WTC11 (cell line): ENCODE measurements around the gene SPDYE16.
"Not testable (repeated sequence)": the region's sequence is repeated elsewhere in the genome, so short reads cannot be mapped to it uniquely, and the experiment has no call there.

Experiments
- CTCF ChIP-seq: fragments of 200-600 bp; IDR thresholded peaks from 2 replicates; pipeline ENCODE4 v1.8.0; 2022; ENCODE audit warnings: antibody characterized with exemption
- MAX ChIP-seq: sonication (generic); formaldehyde crosslinking; IDR thresholded peaks from 2 replicates; pipeline ENCODE4 v1.8.0; 2022; ENCODE audit warnings: mild to moderate bottlenecking, missing genetic modification reagents
- USF2 ChIP-seq: sonication (generic); formaldehyde crosslinking; IDR thresholded peaks from 2 replicates; pipeline ENCODE4 v1.8.1; 2023; ENCODE audit warnings: mild to moderate bottlenecking, missing genetic modification reagents, moderate library complexity
- ZNF263 ChIP-seq: sonication (generic); formaldehyde crosslinking; IDR thresholded peaks from 2 replicates; pipeline ENCODE4 v1.8.1; 2022; ENCODE audit warnings: low read depth, mild to moderate bottlenecking, moderate library complexity, missing genetic modification reagents

GRCh38 chr7:76502836-76503235, 40.3 kb downstream of the SPDYE16 start:
- TF ChIP-seq USF2 (CRISPR knock-in tag); CTCF; MAX; ZNF263 (CRISPR knock-in tag): not testable (repeated sequence)
